SK-N-SH treated with all-trans-retinoic acid at 6 μM for 48 hours (cell line): ENCODE data around the gene SORCS2.

Source experiments
- RARB ChIP-seq: fragments of 250-450 bp; sonication (Bioruptor Pico); IDR thresholded peaks from 2 replicates; pipeline ENCODE4 v1.8.0; 2021; ENCODE audit warnings: mild to moderate bottlenecking, moderate library complexity
- TF ChIP-seq, protein P1 (sequence below): fragments of 250-450 bp; sonication (Bioruptor Pico); IDR thresholded peaks from 2 replicates; pipeline ENCODE4 v1.5.1; 2021; ENCODE audit warnings: mild to moderate bottlenecking, moderate library complexity

GRCh38 chr4:7147661-7148310, 44.6 kb upstream of the SORCS2 start:
- TF ChIP-seq, protein P1, sequence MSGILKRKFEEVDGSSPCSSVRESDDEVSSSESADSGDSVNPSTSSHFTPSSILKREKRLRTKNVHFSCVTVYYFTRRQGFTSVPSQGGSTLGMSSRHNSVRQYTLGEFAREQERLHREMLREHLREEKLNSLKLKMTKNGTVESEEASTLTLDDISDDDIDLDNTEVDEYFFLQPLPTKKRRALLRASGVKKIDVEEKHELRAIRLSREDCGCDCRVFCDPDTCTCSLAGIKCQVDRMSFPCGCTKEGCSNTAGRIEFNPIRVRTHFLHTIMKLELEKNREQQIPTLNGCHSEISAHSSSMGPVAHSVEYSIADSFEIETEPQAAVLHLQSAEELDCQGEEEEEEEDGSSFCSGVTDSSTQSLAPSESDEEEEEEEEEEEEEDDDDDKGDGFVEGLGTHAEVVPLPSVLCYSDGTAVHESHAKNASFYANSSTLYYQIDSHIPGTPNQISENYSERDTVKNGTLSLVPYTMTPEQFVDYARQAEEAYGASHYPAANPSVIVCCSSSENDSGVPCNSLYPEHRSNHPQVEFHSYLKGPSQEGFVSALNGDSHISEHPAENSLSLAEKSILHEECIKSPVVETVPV (CRISPR knock-in tag) = no peak
- TF ChIP-seq RARB (CRISPR knock-in tag) = no peak
